ENCODE measurements around the gene WSB1.

WSB1 gene

GRCh38 chr17:27281438-27281837 is 12.5 kb upstream of the WSB1 start:
- Histone ChIP-seq H3K9me3 (ENCODE audit: control insufficient read depth in 1 of 2, low read length in 2 of 2) (no peaks in the 10 kb centered on the region), H3K4me3 (ENCODE audit: low read depth in 1 of 2, low read length in 2 of 2) (no peak overlapping the region), H3K4me1 (ENCODE audit: control insufficient read depth in 1 of 2, insufficient read depth in 2 of 2, low read length in 2 of 2) (peaks cover 0 to 9% of the 10 kb centered on the region in 2 donors), H3K27me3 (ENCODE audit: low read depth, low read length) (no peaks in the 10 kb centered on the region), H3K36me3 (ENCODE audit: control insufficient read depth in 1 of 2, insufficient read depth in 2 of 2, low read length in 2 of 2) (no peaks in the 10 kb centered on the region), H3K27ac (ENCODE audit: low read length) (no peak overlapping the region)

GRCh38 chr17:27282054-27282551 is 11.8 kb upstream of the WSB1 start:
- H3K27ac ChIP-seq (ENCODE audit: low read length): no peak overlapping the region
- H3K4me1 ChIP-seq (ENCODE audit: control insufficient read depth in 1 of 2, insufficient read depth in 2 of 2, low read length in 2 of 2): peaks cover 0 to 9% of the 10 kb centered on the region in 2 donors
- no peaks in the 10 kb centered on the region for H3K27me3 ChIP-seq (ENCODE audit: low read depth, low read length)
- no peak overlapping the region for H3K4me3 ChIP-seq (ENCODE audit: low read depth in 1 of 2, low read length in 2 of 2)
- H3K36me3 ChIP-seq (ENCODE audit: control insufficient read depth in 1 of 2, insufficient read depth in 2 of 2, low read length in 2 of 2): no peaks in the 10 kb centered on the region
- H3K9me3 ChIP-seq (ENCODE audit: control insufficient read depth in 1 of 2, low read length in 2 of 2): no peaks in the 10 kb centered on the region

GRCh38 chr17:27283060-27283459 is 10.9 kb upstream of the WSB1 start:
- no peak overlapping the region for H3K4me3 ChIP-seq (ENCODE audit: low read depth in 1 of 2, low read length in 2 of 2)
- no peaks in the 10 kb centered on the region for H3K9me3 ChIP-seq (ENCODE audit: control insufficient read depth in 1 of 2, low read length in 2 of 2)
- no peaks in the 10 kb centered on the region for H3K36me3 ChIP-seq (ENCODE audit: control insufficient read depth in 1 of 2, insufficient read depth in 2 of 2, low read length in 2 of 2)
- no peak overlapping the region for H3K27ac ChIP-seq (ENCODE audit: low read length)
- peaks cover 0 to 9% of the 10 kb centered on the region in 2 donors for H3K4me1 ChIP-seq (ENCODE audit: control insufficient read depth in 1 of 2, insufficient read depth in 2 of 2, low read length in 2 of 2)
- H3K27me3 ChIP-seq (ENCODE audit: low read depth, low read length): no peaks in the 10 kb centered on the region

GRCh38 chr17:27283751-27284150 is 10.2 kb upstream of the WSB1 start:
- H3K4me3 ChIP-seq (ENCODE audit: low read depth in 1 of 2, low read length in 2 of 2): no peak overlapping the region
- no peak overlapping the region for H3K27ac ChIP-seq (ENCODE audit: low read length)
- no peaks in the 10 kb centered on the region for H3K36me3 ChIP-seq (ENCODE audit: control insufficient read depth in 1 of 2, insufficient read depth in 2 of 2, low read length in 2 of 2)
- H3K9me3 ChIP-seq (ENCODE audit: control insufficient read depth in 1 of 2, low read length in 2 of 2): no peaks in the 10 kb centered on the region
- H3K4me1 ChIP-seq (ENCODE audit: control insufficient read depth in 1 of 2, insufficient read depth in 2 of 2, low read length in 2 of 2): peaks cover 0 to 9% of the 10 kb centered on the region in 2 donors
- H3K27me3 ChIP-seq (ENCODE audit: low read depth, low read length): no peaks in the 10 kb centered on the region

- H3K27me3 ChIP-seq (ENCODE audit: low read depth, low read length): no peaks in the 10 kb centered on the region
- H3K9me3 ChIP-seq (ENCODE audit: control insufficient read depth in 1 of 2, low read length in 2 of 2): no peaks in the 10 kb centered on the region
- no peak overlapping the region for H3K4me3 ChIP-seq (ENCODE audit: low read depth in 1 of 2, low read length in 2 of 2)
- peaks cover 0 to 9% of the 10 kb centered on the region in 2 donors for H3K4me1 ChIP-seq (ENCODE audit: control insufficient read depth in 1 of 2, insufficient read depth in 2 of 2, low read length in 2 of 2)
- no peak overlapping the region for H3K27ac ChIP-seq (ENCODE audit: low read length)
- H3K36me3 ChIP-seq (ENCODE audit: control insufficient read depth in 1 of 2, insufficient read depth in 2 of 2, low read length in 2 of 2): no peaks in the 10 kb centered on the region
These were observed 9.0 kb upstream of the WSB1 start for GRCh38 chr17:27284811-27285415.

GRCh38 chr17:27285516-27285915 is 8.4 kb upstream of the WSB1 start:
- H3K27me3 ChIP-seq (ENCODE audit: low read depth, low read length): no peaks in the 10 kb centered on the region

GRCh38 chr17:27288183-27288582 is 5.7 kb upstream of the WSB1 start:
- H3K9me3 ChIP-seq (ENCODE audit: control insufficient read depth in 1 of 2, low read length in 2 of 2): no peaks in the 10 kb centered on the region
- H3K4me3 ChIP-seq (ENCODE audit: low read depth in 1 of 2, low read length in 2 of 2): no peak overlapping the region
- no peaks in the 10 kb centered on the region for H3K36me3 ChIP-seq (ENCODE audit: control insufficient read depth in 1 of 2, insufficient read depth in 2 of 2, low read length in 2 of 2)
- H3K27me3 ChIP-seq (ENCODE audit: low read depth, low read length): no peaks in the 10 kb centered on the region
- no peak overlapping the region for H3K27ac ChIP-seq (ENCODE audit: low read length)
- H3K4me1 ChIP-seq (ENCODE audit: control insufficient read depth in 1 of 2, insufficient read depth in 2 of 2, low read length in 2 of 2): peaks cover 0 to 4% of the 10 kb centered on the region in 2 donors

More at GRCh38 chr17:27285516-27285915, 8.4 kb upstream of the WSB1 start:
- no peaks in the 10 kb centered on the region for H3K36me3 ChIP-seq (ENCODE audit: control insufficient read depth in 1 of 2, insufficient read depth in 2 of 2, low read length in 2 of 2)
- peaks cover 0 to 9% of the 10 kb centered on the region in 2 donors for H3K4me1 ChIP-seq (ENCODE audit: control insufficient read depth in 1 of 2, insufficient read depth in 2 of 2, low read length in 2 of 2)
- H3K9me3 ChIP-seq (ENCODE audit: control insufficient read depth in 1 of 2, low read length in 2 of 2): no peaks in the 10 kb centered on the region
- H3K27ac ChIP-seq (ENCODE audit: low read length): no peak overlapping the region
- no peak overlapping the region for H3K4me3 ChIP-seq (ENCODE audit: low read depth in 1 of 2, low read length in 2 of 2)

GRCh38 chr17:27289856-27290255 is 4.1 kb upstream of the WSB1 start:
- Histone ChIP-seq H3K27ac (ENCODE audit: low read length) (no peak overlapping the region), H3K4me3 (ENCODE audit: low read depth in 1 of 2, low read length in 2 of 2) (no peak overlapping the region), H3K4me1 (ENCODE audit: control insufficient read depth in 1 of 2, insufficient read depth in 2 of 2, low read length in 2 of 2) (peaks cover 0 to 5% of the 10 kb centered on the region in 2 donors), H3K27me3 (ENCODE audit: low read depth, low read length) (no peaks in the 10 kb centered on the region), H3K36me3 (ENCODE audit: control insufficient read depth in 1 of 2, insufficient read depth in 2 of 2, low read length in 2 of 2) (peaks cover 0 to 10% of the 10 kb centered on the region in 2 donors), H3K9me3 (ENCODE audit: control insufficient read depth in 1 of 2, low read length in 2 of 2) (no peaks in the 10 kb centered on the region)

- Histone ChIP-seq H3K27ac (ENCODE audit: low read length) (no peak overlapping the region), H3K27me3 (ENCODE audit: low read depth, low read length) (no peaks in the 10 kb centered on the region), H3K4me1 (ENCODE audit: control insufficient read depth in 1 of 2, insufficient read depth in 2 of 2, low read length in 2 of 2) (peaks cover 0 to 5% of the 10 kb centered on the region in 2 donors)
These were observed 2.9 kb upstream of the WSB1 start for GRCh38 chr17:27290916-27291598.

GRCh38 chr17:27293359-27293897 is 486 bp upstream of the WSB1 start:
- Histone ChIP-seq H3K4me1 (ENCODE audit: control insufficient read depth in 1 of 2, insufficient read depth in 2 of 2, low read length in 2 of 2) (peaks cover 5 to 15% of the 10 kb centered on the region in 2 donors), H3K36me3 (ENCODE audit: control insufficient read depth in 1 of 2, insufficient read depth in 2 of 2, low read length in 2 of 2) (peaks cover 0 to 11% of the 10 kb centered on the region in 2 donors), H3K4me3 (ENCODE audit: low read depth in 1 of 2, low read length in 2 of 2) (peak overlapping the region; percentile 85 to 96), H3K9me3 (ENCODE audit: control insufficient read depth in 1 of 2, low read length in 2 of 2) (no peaks in the 10 kb centered on the region), H3K27ac (ENCODE audit: low read length) (peak overlapping the region; percentile 100), H3K27me3 (ENCODE audit: low read depth, low read length) (no peaks in the 10 kb centered on the region)

More at GRCh38 chr17:27290916-27291598, 2.9 kb upstream of the WSB1 start:
- Histone ChIP-seq H3K4me3 (ENCODE audit: low read depth in 1 of 2, low read length in 2 of 2) (no peak overlapping the region), H3K36me3 (ENCODE audit: control insufficient read depth in 1 of 2, insufficient read depth in 2 of 2, low read length in 2 of 2) (peaks cover 0 to 11% of the 10 kb centered on the region in 2 donors), H3K9me3 (ENCODE audit: control insufficient read depth in 1 of 2, low read length in 2 of 2) (no peaks in the 10 kb centered on the region)
